GM18498 (cell line): Measurements from ENCODE around the gene KLHL12.

ENCODE experiments used
- ATAC-seq: cut with Tn5 transposase; IDR thresholded peaks from one replicate; pipeline ENCODE4 v1.9.1; 2021; ENCODE audit warnings: mild to moderate bottlenecking, moderate library complexity; ENCODE audit not compliant: unreplicated experiment

The KLHL12 gene

GRCh38 chr1:202844259-202844658, 82.8 kb downstream of the KLHL12 start:
- ATAC-seq, result no peak

GRCh38 chr1:202843081-202843480, 84.0 kb downstream of the KLHL12 start:
- ATAC-seq, result no peak
